A673 (cell line): ENCODE measurements around the gene TCF3. TPM values are rescaled to one million over a fixed set of nuclear protein-coding genes. Genes with fewer than 3 reads are reported as not detected.

ENCODE experiments used
- BruUV-seq: library from RNA; stranded (reverse); fragments of 400-500 nt; replicated peaks from 2 replicates; lab custom pipeline; 2021; lab: Mats Ljungman, UMichigan
- CTCF ChIA-PET: fragments of 300-600 bp; sonication (Branson Sonifier 250); formaldehyde crosslinking; loops from one replicate; lab custom pipeline; 2022; ENCODE audit warnings: antibody characterized with exemption; lab: Charles Lee
- POLR2A ChIA-PET: fragments of 300-600 bp; sonication (Branson Sonifier 250); formaldehyde crosslinking; loops from one replicate; lab custom pipeline; 2022; ENCODE audit warnings: antibody characterized with exemption; ENCODE audit not compliant: low non-redundant PET; lab: Charles Lee
- DNase-seq: peaks from one replicate; pipeline ENCODE4 v3.0.0-alpha.2; 2015; ENCODE audit warnings: low spot score
- H3K27ac ChIP-seq: fragments of 200-600 bp; sonication (generic); 2 replicates; pipeline ENCODE4 v1.5.1; 2016; ENCODE audit warnings: mixed run types, low read depth, mild to moderate bottlenecking, mixed read lengths, antibody characterized with exemption, low read length; ENCODE audit not compliant: poor library complexity, severe bottlenecking
- H3K27me3 ChIP-seq: fragments of 200-600 bp; sonication (generic); replicated peaks from 2 replicates; pipeline ENCODE4 v1.6.1; 2017; ENCODE audit warnings: mixed run types, low read depth, mild to moderate bottlenecking, mixed read lengths, antibody characterized with exemption, low read length; ENCODE audit not compliant: insufficient read depth, poor library complexity
- H3K36me3 ChIP-seq: fragments of 200-600 bp; sonication (generic); 2 replicates; pipeline ENCODE4 v1.6.1; 2016; ENCODE audit warnings: mixed run types, mild to moderate bottlenecking, mixed read lengths, antibody characterized with exemption, low read length; ENCODE audit not compliant: insufficient read depth, poor library complexity, severe bottlenecking
- H3K4me1 ChIP-seq: fragments of 200-600 bp; sonication (generic); 2 replicates; pipeline ENCODE4 v1.6.1; 2017; ENCODE audit warnings: mixed run types, mild to moderate bottlenecking, mixed read lengths, antibody characterized with exemption, low read length; ENCODE audit not compliant: insufficient read depth, poor library complexity, severe bottlenecking
- H3K4me3 ChIP-seq: fragments of 200-600 bp; sonication (generic); 2 replicates; pipeline ENCODE4 v1.5.1; 2016; ENCODE audit warnings: low read depth, mixed run types, mild to moderate bottlenecking, mixed read lengths, low read length; ENCODE audit not compliant: poor library complexity, severe bottlenecking
- H3K9me3 ChIP-seq: fragments of 200-600 bp; sonication (generic); 2 replicates; pipeline ENCODE4 v1.6.1; 2016; ENCODE audit warnings: mixed run types, low read depth, mild to moderate bottlenecking, mixed read lengths, antibody characterized with exemption, low read length; ENCODE audit not compliant: poor library complexity, severe bottlenecking
- EZH2 ChIP-seq: fragments of 200-600 bp; sonication (generic); IDR thresholded peaks from 2 replicates; pipeline ENCODE4 v1.6.1; 2017; ENCODE audit warnings: borderline replicate concordance, low read depth, mild to moderate bottlenecking, mixed read lengths, antibody characterized with exemption, low read length; ENCODE audit not compliant: poor library complexity, severe bottlenecking
- intact Hi-C: fragments of 100-400 bp; cut with micrococcal nuclease; formaldehyde crosslinking; loops from one replicate; pipeline ENCODE4 v1.10.0; 2022; ENCODE audit not compliant: unreplicated experiment
- total RNA-seq: library from RNA; stranded (reverse); gene quantifications from 2 replicates; pipeline ENCODE4 v1.2.3, GENCODE V29; 2021
- TF ChIP-seq, protein P1 (sequence below): fragments of 300-800, 200-600 bp; sonication (generic); conservative IDR thresholded peaks from 2 replicates; pipeline ENCODE4 v1.5.1; 2017; ENCODE audit warnings: low read depth, mild to moderate bottlenecking, antibody characterized with exemption, low read length, moderate library complexity, mixed read lengths

Gene TCF3
- total RNA-seq, 1 experiment from 2014 or later, result 333 TPM

DNA sequence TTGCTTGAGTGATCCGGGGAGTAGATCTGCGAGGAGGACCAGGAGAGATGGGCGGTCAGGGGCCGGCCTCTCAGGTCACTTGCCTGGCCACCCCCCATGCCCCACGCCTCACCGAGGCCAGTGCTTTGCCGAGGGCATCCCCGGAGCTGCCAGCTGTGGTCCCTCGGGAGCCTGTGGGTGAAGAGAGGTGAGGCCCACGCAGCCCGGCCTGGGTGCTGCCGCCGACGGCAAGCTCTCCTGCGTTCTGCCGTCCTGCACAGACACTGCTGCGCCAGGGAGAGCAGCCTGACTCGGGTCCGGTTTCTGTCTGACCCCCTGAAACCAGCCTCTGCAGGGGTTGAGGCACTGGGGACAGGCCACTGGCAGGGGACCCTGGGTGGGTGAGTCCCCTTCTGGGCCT lies 31.4 kb downstream of the TCF3 start:
- POLR2A ChIA-PET, result no interaction called here
- no peak for DNase-seq
- no peak overlapping the region for H3K4me3 ChIP-seq
- no peaks in the 10 kb centered on the region for H3K9me3 ChIP-seq
- H3K36me3 ChIP-seq, result peaks cover 90% of the 10 kb centered on the region
- intact Hi-C loops, result no loop called here
- CTCF ChIA-PET, result no interaction called here
- TF ChIP-seq, protein P1, sequence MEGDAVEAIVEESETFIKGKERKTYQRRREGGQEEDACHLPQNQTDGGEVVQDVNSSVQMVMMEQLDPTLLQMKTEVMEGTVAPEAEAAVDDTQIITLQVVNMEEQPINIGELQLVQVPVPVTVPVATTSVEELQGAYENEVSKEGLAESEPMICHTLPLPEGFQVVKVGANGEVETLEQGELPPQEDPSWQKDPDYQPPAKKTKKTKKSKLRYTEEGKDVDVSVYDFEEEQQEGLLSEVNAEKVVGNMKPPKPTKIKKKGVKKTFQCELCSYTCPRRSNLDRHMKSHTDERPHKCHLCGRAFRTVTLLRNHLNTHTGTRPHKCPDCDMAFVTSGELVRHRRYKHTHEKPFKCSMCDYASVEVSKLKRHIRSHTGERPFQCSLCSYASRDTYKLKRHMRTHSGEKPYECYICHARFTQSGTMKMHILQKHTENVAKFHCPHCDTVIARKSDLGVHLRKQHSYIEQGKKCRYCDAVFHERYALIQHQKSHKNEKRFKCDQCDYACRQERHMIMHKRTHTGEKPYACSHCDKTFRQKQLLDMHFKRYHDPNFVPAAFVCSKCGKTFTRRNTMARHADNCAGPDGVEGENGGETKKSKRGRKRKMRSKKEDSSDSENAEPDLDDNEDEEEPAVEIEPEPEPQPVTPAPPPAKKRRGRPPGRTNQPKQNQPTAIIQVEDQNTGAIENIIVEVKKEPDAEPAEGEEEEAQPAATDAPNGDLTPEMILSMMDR, result no peak
- no peak for TF ChIP-seq EZH2
- no peaks in the 10 kb centered on the region for H3K4me1 ChIP-seq
- H3K27ac ChIP-seq, result no peak overlapping the region
- BruUV-seq, result no TSS peak
- no peaks in the 10 kb centered on the region for H3K27me3 ChIP-seq

GRCh38 chr19:1620502-1620901 lies 31.9 kb downstream of the TCF3 start:
- intact Hi-C loops, result no loop called here
- H3K4me3 ChIP-seq, result no peak overlapping the region
- BruUV-seq, result no TSS peak
- H3K27me3 ChIP-seq, result no peaks in the 10 kb centered on the region
- H3K9me3 ChIP-seq, result no peaks in the 10 kb centered on the region
- no peak for TF ChIP-seq EZH2
- TF ChIP-seq, protein P1, result no peak
- H3K36me3 ChIP-seq, result peaks cover 91% of the 10 kb centered on the region
- POLR2A ChIA-PET, result no interaction called here
- DNase-seq, result no peak
- H3K4me1 ChIP-seq, result no peaks in the 10 kb centered on the region
- CTCF ChIA-PET, result no interaction called here
- H3K27ac ChIP-seq, result no peak overlapping the region

- no peaks in the 10 kb centered on the region for H3K9me3 ChIP-seq
- CTCF ChIA-PET, result no interaction called here
- no peaks in the 10 kb centered on the region for H3K27me3 ChIP-seq
- H3K4me1 ChIP-seq, result no peaks in the 10 kb centered on the region
- intact Hi-C loops, result no loop called here
- no TSS peak for BruUV-seq
- no peak for DNase-seq
- TF ChIP-seq EZH2, result no peak
- TF ChIP-seq, protein P1, result no peak
- H3K27ac ChIP-seq, result no peak overlapping the region
- peaks cover 91% of the 10 kb centered on the region for H3K36me3 ChIP-seq
- POLR2A ChIA-PET, result no interaction called here
- no peak overlapping the region for H3K4me3 ChIP-seq
Observed at GRCh38 chr19:1619703-1620102, 32.7 kb downstream of the TCF3 start.
